ENCODE data around the gene BCS1L. TPM values are rescaled to one million over a fixed set of nuclear protein-coding genes. Genes with fewer than 3 reads are reported as not detected.

BCS1L gene
- total and polyA plus RNA-seq, 9 of the 15 experiments (the other 6 are each of a cell fraction or from before 2014, with no cell fraction given) = 37.6 to 103 (median 56.7) TPM

DNA sequence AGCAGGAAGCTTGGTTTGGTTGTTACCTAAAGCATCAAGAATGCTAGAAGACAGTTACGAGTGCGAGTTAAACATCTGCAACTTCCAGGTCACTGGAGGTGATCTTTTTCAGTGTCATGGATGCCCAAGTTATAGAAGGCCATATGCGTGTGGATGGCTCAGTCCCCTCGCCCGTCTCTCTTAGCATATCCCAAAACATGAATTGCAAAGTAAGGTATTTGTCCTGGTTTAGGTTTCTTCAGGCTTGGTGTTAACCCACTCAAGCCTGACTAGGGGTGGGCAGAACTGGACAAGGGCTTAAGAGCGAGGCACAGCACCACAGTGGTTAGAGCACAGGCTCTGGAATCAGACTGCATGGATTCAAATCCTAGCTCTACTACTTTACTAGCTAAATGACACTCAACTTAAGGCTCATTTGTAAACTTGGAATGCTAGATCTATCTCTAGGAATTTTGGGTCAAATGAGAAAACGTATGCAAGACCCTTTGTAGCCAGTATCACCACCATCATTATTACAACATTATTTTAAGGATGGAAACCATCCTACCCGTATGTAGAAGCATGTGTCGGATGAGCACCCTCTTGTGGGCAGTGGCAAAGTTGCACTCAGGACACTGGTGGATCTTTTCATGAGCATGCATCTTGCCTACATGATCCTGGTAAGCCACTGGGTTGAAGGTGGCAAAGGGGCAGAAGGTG lies 11.2 kb upstream of the BCS1L start (continued):
- no peak for TF ChIP-seq CXXC5 (CRISPR knock-in tag; IDR thresholded peaks at IDR 0.05)
- no peak for TF ChIP-seq EP300 (IDR thresholded peaks at IDR 0.05; ENCODE audit: low read length)
- no peak for TF ChIP-seq ZNF830 (CRISPR knock-in tag; IDR thresholded peaks at IDR 0.05)
- TF ChIP-seq, protein P1, sequence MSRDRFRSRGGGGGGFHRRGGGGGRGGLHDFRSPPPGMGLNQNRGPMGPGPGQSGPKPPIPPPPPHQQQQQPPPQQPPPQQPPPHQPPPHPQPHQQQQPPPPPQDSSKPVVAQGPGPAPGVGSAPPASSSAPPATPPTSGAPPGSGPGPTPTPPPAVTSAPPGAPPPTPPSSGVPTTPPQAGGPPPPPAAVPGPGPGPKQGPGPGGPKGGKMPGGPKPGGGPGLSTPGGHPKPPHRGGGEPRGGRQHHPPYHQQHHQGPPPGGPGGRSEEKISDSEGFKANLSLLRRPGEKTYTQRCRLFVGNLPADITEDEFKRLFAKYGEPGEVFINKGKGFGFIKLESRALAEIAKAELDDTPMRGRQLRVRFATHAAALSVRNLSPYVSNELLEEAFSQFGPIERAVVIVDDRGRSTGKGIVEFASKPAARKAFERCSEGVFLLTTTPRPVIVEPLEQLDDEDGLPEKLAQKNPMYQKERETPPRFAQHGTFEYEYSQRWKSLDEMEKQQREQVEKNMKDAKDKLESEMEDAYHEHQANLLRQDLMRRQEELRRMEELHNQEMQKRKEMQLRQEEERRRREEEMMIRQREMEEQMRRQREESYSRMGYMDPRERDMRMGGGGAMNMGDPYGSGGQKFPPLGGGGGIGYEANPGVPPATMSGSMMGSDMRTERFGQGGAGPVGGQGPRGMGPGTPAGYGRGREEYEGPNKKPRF (IDR thresholded peaks at IDR 0.05; ENCODE audit: low read depth, low read length) = no peak
- TF ChIP-seq FOXM1 (IDR thresholded peaks at IDR 0.05; ENCODE audit: low read depth) = no peak
- no peak for TF ChIP-seq FOXM1 (CRISPR knock-in tag; IDR thresholded peaks at IDR 0.05; ENCODE audit: low read depth)
- peak; percentile 61; the same call in 1 of the 2 replicates for TF ChIP-seq STAG1 (CRISPR knock-in tag; IDR thresholded peaks at IDR 0.05; ENCODE audit: borderline replicate concordance)
- peak; percentile 33 to 51 for TF ChIP-seq RAD21 (CRISPR knock-in tag; conservative IDR thresholded peaks at IDR 0.05 in 1 of 2, IDR thresholded peaks at IDR 0.05 in 1 of 2)
- TF ChIP-seq, protein P2, sequence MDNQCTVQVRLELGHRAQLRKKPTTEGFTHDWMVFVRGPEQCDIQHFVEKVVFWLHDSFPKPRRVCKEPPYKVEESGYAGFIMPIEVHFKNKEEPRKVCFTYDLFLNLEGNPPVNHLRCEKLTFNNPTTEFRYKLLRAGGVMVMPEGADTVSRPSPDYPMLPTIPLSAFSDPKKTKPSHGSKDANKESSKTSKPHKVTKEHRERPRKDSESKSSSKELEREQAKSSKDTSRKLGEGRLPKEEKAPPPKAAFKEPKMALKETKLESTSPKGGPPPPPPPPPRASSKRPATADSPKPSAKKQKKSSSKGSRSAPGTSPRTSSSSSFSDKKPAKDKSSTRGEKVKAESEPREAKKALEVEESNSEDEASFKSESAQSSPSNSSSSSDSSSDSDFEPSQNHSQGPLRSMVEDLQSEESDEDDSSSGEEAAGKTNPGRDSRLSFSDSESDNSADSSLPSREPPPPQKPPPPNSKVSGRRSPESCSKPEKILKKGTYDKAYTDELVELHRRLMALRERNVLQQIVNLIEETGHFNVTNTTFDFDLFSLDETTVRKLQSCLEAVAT (IDR thresholded peaks at IDR 0.05) = no peak
- no peak for TF ChIP-seq SMAD3 (CRISPR knock-in tag; conservative IDR thresholded peaks at IDR 0.05)
- TF ChIP-seq CHD1 (IDR thresholded peaks at IDR 0.05; ENCODE audit: low read length) = no peak
- TF ChIP-seq KAT8 (IDR thresholded peaks at IDR 0.05; ENCODE audit: low read depth) = no peak
- TF ChIP-seq SMC3 (conservative IDR thresholded peaks at IDR 0.05; ENCODE audit: insufficient read depth, low read depth, low read length) = peak; percentile 48
- TF ChIP-seq KDM2B (CRISPR knock-in tag; IDR thresholded peaks at IDR 0.05) = no peak
- no peak for TF ChIP-seq SP2 (IDR thresholded peaks at IDR 0.05; ENCODE audit: extremely low read depth, low read depth, low read length, poor library complexity, severe bottlenecking)
- TF ChIP-seq, protein P3, sequence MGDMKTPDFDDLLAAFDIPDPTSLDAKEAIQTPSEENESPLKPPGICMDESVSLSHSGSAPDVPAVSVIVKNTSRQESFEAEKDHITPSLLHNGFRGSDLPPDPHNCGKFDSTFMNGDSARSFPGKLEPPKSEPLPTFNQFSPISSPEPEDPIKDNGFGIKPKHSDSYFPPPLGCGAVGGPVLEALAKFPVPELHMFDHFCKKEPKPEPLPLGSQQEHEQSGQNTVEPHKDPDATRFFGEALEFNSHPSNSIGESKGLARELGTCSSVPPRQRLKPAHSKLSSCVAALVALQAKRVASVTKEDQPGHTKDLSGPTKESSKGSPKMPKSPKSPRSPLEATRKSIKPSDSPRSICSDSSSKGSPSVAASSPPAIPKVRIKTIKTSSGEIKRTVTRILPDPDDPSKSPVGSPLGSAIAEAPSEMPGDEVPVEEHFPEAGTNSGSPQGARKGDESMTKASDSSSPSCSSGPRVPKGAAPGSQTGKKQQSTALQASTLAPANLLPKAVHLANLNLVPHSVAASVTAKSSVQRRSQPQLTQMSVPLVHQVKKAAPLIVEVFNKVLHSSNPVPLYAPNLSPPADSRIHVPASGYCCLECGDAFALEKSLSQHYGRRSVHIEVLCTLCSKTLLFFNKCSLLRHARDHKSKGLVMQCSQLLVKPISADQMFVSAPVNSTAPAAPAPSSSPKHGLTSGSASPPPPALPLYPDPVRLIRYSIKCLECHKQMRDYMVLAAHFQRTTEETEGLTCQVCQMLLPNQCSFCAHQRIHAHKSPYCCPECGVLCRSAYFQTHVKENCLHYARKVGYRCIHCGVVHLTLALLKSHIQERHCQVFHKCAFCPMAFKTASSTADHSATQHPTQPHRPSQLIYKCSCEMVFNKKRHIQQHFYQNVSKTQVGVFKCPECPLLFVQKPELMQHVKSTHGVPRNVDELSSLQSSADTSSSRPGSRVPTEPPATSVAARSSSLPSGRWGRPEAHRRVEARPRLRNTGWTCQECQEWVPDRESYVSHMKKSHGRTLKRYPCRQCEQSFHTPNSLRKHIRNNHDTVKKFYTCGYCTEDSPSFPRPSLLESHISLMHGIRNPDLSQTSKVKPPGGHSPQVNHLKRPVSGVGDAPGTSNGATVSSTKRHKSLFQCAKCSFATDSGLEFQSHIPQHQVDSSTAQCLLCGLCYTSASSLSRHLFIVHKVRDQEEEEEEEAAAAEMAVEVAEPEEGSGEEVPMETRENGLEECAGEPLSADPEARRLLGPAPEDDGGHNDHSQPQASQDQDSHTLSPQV (IDR thresholded peaks at IDR 0.05) = no peak
- TF ChIP-seq CEBPB (tag; IDR thresholded peaks at IDR 0.05) = 0 out of 2 replicates have a peak, but pooled peaks have one; percentile 44
- no peak for TF ChIP-seq TAF1 (IDR thresholded peaks at IDR 0.05; ENCODE audit: control insufficient read depth, extremely low read depth, insufficient read depth, low read length, severe bottlenecking)
- no peak for TF ChIP-seq FOSL1 (tag; conservative IDR thresholded peaks at IDR 0.05)

Data from K562 (cell line).